Endothelial cell (in vitro differentiated cells): ENCODE results near the gene SH3PXD2A. TPM values are rescaled to one million over a fixed set of nuclear protein-coding genes. Genes with fewer than 3 reads are reported as not detected.
A peak's percentile ranks its signal among the peaks of the same experiment; 100 is the strongest.

ENCODE experiments used
- DNase-seq: peaks from one replicate; pipeline ENCODE4 v3.0.0; 2021; ENCODE audit warnings: low spot score
- H3K27ac Mint-ChIP-seq: one replicate; pipeline ENCODE4 v1.8.0; 2021; ENCODE audit warnings: mixed read lengths, inconsistent platforms; ENCODE audit not compliant: unreplicated experiment
- H3K27me3 Mint-ChIP-seq: one replicate; pipeline ENCODE4 v1.8.0; 2021; ENCODE audit warnings: mild to moderate bottlenecking, moderate library complexity, mixed read lengths, inconsistent platforms; ENCODE audit not compliant: unreplicated experiment
- H3K36me3 Mint-ChIP-seq: one replicate; pipeline ENCODE4 v1.8.0; 2021; ENCODE audit warnings: mild to moderate bottlenecking, low read depth, mixed read lengths, inconsistent platforms; ENCODE audit not compliant: unreplicated experiment
- H3K4me1 Mint-ChIP-seq: one replicate; pipeline ENCODE4 v1.8.0; 2021; ENCODE audit warnings: mild to moderate bottlenecking, mixed read lengths, inconsistent platforms; ENCODE audit not compliant: unreplicated experiment
- H3K4me3 Mint-ChIP-seq: one replicate; pipeline ENCODE4 v1.8.0; 2021; ENCODE audit warnings: mild to moderate bottlenecking, mixed read lengths, inconsistent platforms; ENCODE audit not compliant: unreplicated experiment
- H3K9me3 Mint-ChIP-seq: one replicate; pipeline ENCODE4 v1.8.0; 2021; ENCODE audit warnings: mixed read lengths, inconsistent platforms; ENCODE audit not compliant: unreplicated experiment
- CTCF ChIP-seq: fragments of 200-600 bp; sonication (generic); IDR thresholded peaks from one replicate; pipeline ENCODE4 v1.5.0; 2021; ENCODE audit warnings: antibody characterized with exemption; ENCODE audit not compliant: unreplicated experiment
- total RNA-seq: library from RNA; stranded (reverse); fragmentation: NEBNext Ultra II Directional; extraction: Animal tissue kit (Norgen Biotek cat#: 25700); gene quantifications from one replicate; pipeline ENCODE4 v1.2.1, GENCODE V29; 2021; ENCODE audit not compliant: unreplicated experiment

SH3PXD2A gene
- total RNA-seq, 1 donor from 2014 or later = 59.9 TPM

- Mint-ChIP-seq H3K9me3 (no peaks in the 10 kb centered on the region), H3K27me3 (peaks cover 3% of the 10 kb centered on the region), H3K36me3 (peaks cover 34% of the 10 kb centered on the region), H3K4me3 (no peak overlapping the region), H3K27ac (no peak overlapping the region), H3K4me1 (peaks cover 31% of the 10 kb centered on the region)
- DNase-seq = no peak
- TF ChIP-seq CTCF = no peak
These were observed 56.9 kb downstream of the SH3PXD2A start for GRCh38 chr10:103798511-103798910.

- Mint-ChIP-seq H3K36me3 (peaks cover 39% of the 10 kb centered on the region), H3K9me3 (no peaks in the 10 kb centered on the region), H3K27ac (no peak overlapping the region), H3K4me1 (peaks cover 33% of the 10 kb centered on the region), H3K27me3 (peaks cover 3% of the 10 kb centered on the region), H3K4me3 (no peak overlapping the region)
- no peak for DNase-seq
- no peak for TF ChIP-seq CTCF
These were observed 57.5 kb downstream of the SH3PXD2A start for GRCh38 chr10:103797857-103798256.

- no peak for TF ChIP-seq CTCF
- peaks cover 37% of the 10 kb centered on the region for H3K36me3 Mint-ChIP-seq
- no peak for DNase-seq
- H3K27me3 Mint-ChIP-seq = peaks cover 4% of the 10 kb centered on the region
- no peak overlapping the region for H3K27ac Mint-ChIP-seq
- H3K4me1 Mint-ChIP-seq = peaks cover 37% of the 10 kb centered on the region
- H3K4me3 Mint-ChIP-seq = no peak overlapping the region
- H3K9me3 Mint-ChIP-seq = no peaks in the 10 kb centered on the region
These were observed 59.6 kb downstream of the SH3PXD2A start for GRCh38 chr10:103795634-103796270.

- Mint-ChIP-seq H3K27me3 (peaks cover 2% of the 10 kb centered on the region), H3K27ac (peak overlapping the region; percentile 80), H3K9me3 (no peaks in the 10 kb centered on the region), H3K36me3 (peaks cover 34% of the 10 kb centered on the region), H3K4me1 (peaks cover 37% of the 10 kb centered on the region), H3K4me3 (peak overlapping the region; percentile 74)
- no peak for DNase-seq
- TF ChIP-seq CTCF = no peak
These were observed 60.4 kb downstream of the SH3PXD2A start for GRCh38 chr10:103794996-103795395.
